ENCODE data around the gene UGT2B28. TPM values are rescaled to one million over a fixed set of nuclear protein-coding genes. Genes with fewer than 3 reads are reported as not detected.

The UGT2B28 gene
- total RNA-seq, 2 experiments from 2014 or later, result not detected

Other genes with a start within 250 kb of the UGT2B28 start
- gene UGT2B7, start 184.0 kb upstream of the UGT2B28 start, total RNA-seq, result not detected
- not detected for gene UGT2B11, start 65.7 kb upstream of the UGT2B28 start, total RNA-seq
- not detected for gene UGT2B4, start 215.4 kb downstream of the UGT2B28 start, total RNA-seq